ENCODE measurements around the gene KRTAP9-6.

- no peak for TF ChIP-seq CTCF (conservative IDR thresholded peaks at IDR 0.05)
- no peak for TF ChIP-seq ZFX (IDR thresholded peaks at IDR 0.05)
Observed at GRCh38 chr17:41226051-41226450, 39.1 kb upstream of the KRTAP9-6 start.

Measured in C4-2B (cell line).